Mononuclear cell (primary cell): ENCODE data around the gene MKX. TPM values are rescaled to one million over a fixed set of nuclear protein-coding genes. Genes with fewer than 3 reads are reported as not detected.

Source experiments
- H3K27me3 ChIP-seq: 2 replicates; pipeline ENCODE4 v1.6.0; 2011; ENCODE audit warnings: low read length, control low read depth; ENCODE audit not compliant: insufficient read depth
- H3K4me1 ChIP-seq: 2 replicates; pipeline ENCODE4 v1.5.1; 2011; ENCODE audit warnings: mild to moderate bottlenecking, low read length, control low read depth; ENCODE audit not compliant: insufficient read depth
- H3K4me3 ChIP-seq: 2 replicates; pipeline ENCODE4 v1.5.1; 2011; ENCODE audit warnings: mild to moderate bottlenecking, low read length, moderate library complexity
- H3K9me3 ChIP-seq: 2 replicates; pipeline ENCODE4 v1.5.1; 2011; ENCODE audit warnings: low read depth, mild to moderate bottlenecking, control low read depth, low read length
- total RNA-seq: library from RNA; depleted of rRNA; stranded (reverse); fragments of >200 nt; gene quantifications from one replicate; pipeline ENCODE4 v1.2.3, GENCODE V29; 2012

MKX gene
- total RNA-seq, 1 donor: not detected

GRCh38 chr10:27660268-27660667, 85.4 kb downstream of the MKX start:
- no peak overlapping the region for H3K4me3 ChIP-seq
- H3K4me1 ChIP-seq: peaks cover 51% of the 10 kb centered on the region

GRCh38 chr10:27659786-27660185, 85.8 kb downstream of the MKX start:
- no peaks in the 10 kb centered on the region for H3K9me3 ChIP-seq
- peaks cover 5% of the 10 kb centered on the region for H3K27me3 ChIP-seq
- peaks cover 50% of the 10 kb centered on the region for H3K4me1 ChIP-seq
- no peak overlapping the region for H3K4me3 ChIP-seq

More at GRCh38 chr10:27660268-27660667, 85.4 kb downstream of the MKX start:
- H3K9me3 ChIP-seq: no peaks in the 10 kb centered on the region
- peaks cover 5% of the 10 kb centered on the region for H3K27me3 ChIP-seq

- Histone ChIP-seq H3K27me3 (peaks cover 2% of the 10 kb centered on the region), H3K9me3 (no peaks in the 10 kb centered on the region), H3K4me3 (no peak overlapping the region), H3K4me1 (peaks cover 42% of the 10 kb centered on the region)
Measured at GRCh38 chr10:27658788-27659187, 86.8 kb downstream of the MKX start.

- Histone ChIP-seq H3K9me3 (no peaks in the 10 kb centered on the region), H3K4me1 (peaks cover 7% of the 10 kb centered on the region), H3K27me3 (no peaks in the 10 kb centered on the region), H3K4me3 (no peak overlapping the region)
Measured at GRCh38 chr10:27655296-27655695, 90.3 kb downstream of the MKX start.

GRCh38 chr10:27654284-27654683, 91.3 kb downstream of the MKX start:
- H3K4me1 ChIP-seq: no peaks in the 10 kb centered on the region
- H3K4me3 ChIP-seq: no peak overlapping the region
- H3K9me3 ChIP-seq: no peaks in the 10 kb centered on the region
- no peaks in the 10 kb centered on the region for H3K27me3 ChIP-seq

GRCh38 chr10:27646604-27647175, 98.9 kb downstream of the MKX start:
- Histone ChIP-seq H3K9me3 (peaks cover 4% of the 10 kb centered on the region), H3K4me3 (no peak overlapping the region)

GRCh38 chr10:27646194-27646593, 99.4 kb downstream of the MKX start:
- Histone ChIP-seq H3K4me1 (no peaks in the 10 kb centered on the region), H3K27me3 (no peaks in the 10 kb centered on the region), H3K4me3 (no peak overlapping the region), H3K9me3 (peaks cover 4% of the 10 kb centered on the region)

More at GRCh38 chr10:27646604-27647175, 98.9 kb downstream of the MKX start:
- H3K27me3 ChIP-seq: no peaks in the 10 kb centered on the region
- no peaks in the 10 kb centered on the region for H3K4me1 ChIP-seq

- Histone ChIP-seq H3K4me1 (no peaks in the 10 kb centered on the region), H3K4me3 (no peak overlapping the region), H3K9me3 (peaks cover 4% of the 10 kb centered on the region), H3K27me3 (no peaks in the 10 kb centered on the region)
Measured at GRCh38 chr10:27644307-27644939, 101.2 kb downstream of the MKX start.

GRCh38 chr10:27643301-27643700, 102.3 kb downstream of the MKX start:
- Histone ChIP-seq H3K27me3 (no peaks in the 10 kb centered on the region), H3K9me3 (peaks cover 4% of the 10 kb centered on the region), H3K4me3 (no peak overlapping the region), H3K4me1 (no peaks in the 10 kb centered on the region)

- Histone ChIP-seq H3K4me3 (no peak overlapping the region), H3K27me3 (no peaks in the 10 kb centered on the region), H3K4me1 (no peaks in the 10 kb centered on the region), H3K9me3 (peaks cover 4% of the 10 kb centered on the region)
Measured at GRCh38 chr10:27642023-27642589, 103.5 kb downstream of the MKX start.

- no peaks in the 10 kb centered on the region for H3K27me3 ChIP-seq
- H3K4me1 ChIP-seq: no peaks in the 10 kb centered on the region
- no peak overlapping the region for H3K4me3 ChIP-seq
- H3K9me3 ChIP-seq: peaks cover 4% of the 10 kb centered on the region
Measured at GRCh38 chr10:27638071-27638750, 107.4 kb downstream of the MKX start.

- Histone ChIP-seq H3K4me3 (no peak overlapping the region), H3K4me1 (no peaks in the 10 kb centered on the region), H3K9me3 (peaks cover 4% of the 10 kb centered on the region), H3K27me3 (no peaks in the 10 kb centered on the region)
Measured at GRCh38 chr10:27637601-27638000, 108.0 kb downstream of the MKX start.

GRCh38 chr10:27636816-27637215, 108.8 kb downstream of the MKX start:
- Histone ChIP-seq H3K4me3 (no peak overlapping the region), H3K27me3 (no peaks in the 10 kb centered on the region), H3K9me3 (no peaks in the 10 kb centered on the region), H3K4me1 (no peaks in the 10 kb centered on the region)

GRCh38 chr10:27635699-27636270, 109.8 kb downstream of the MKX start:
- Histone ChIP-seq H3K27me3 (peaks cover 3% of the 10 kb centered on the region), H3K4me3 (no peak overlapping the region), H3K9me3 (no peaks in the 10 kb centered on the region), H3K4me1 (no peaks in the 10 kb centered on the region)

GRCh38 chr10:27635290-27635689, 110.3 kb downstream of the MKX start:
- Histone ChIP-seq H3K27me3 (peaks cover 4% of the 10 kb centered on the region), H3K9me3 (no peaks in the 10 kb centered on the region), H3K4me1 (no peaks in the 10 kb centered on the region), H3K4me3 (no peak overlapping the region)
